ENCODE data around the gene GAGE10. TPM values are rescaled to one million over a fixed set of nuclear protein-coding genes. Genes with fewer than 3 reads are reported as not detected.

Gene GAGE10
- total RNA-seq, 4 donors from 2014 or later, result not detected

DNA sequence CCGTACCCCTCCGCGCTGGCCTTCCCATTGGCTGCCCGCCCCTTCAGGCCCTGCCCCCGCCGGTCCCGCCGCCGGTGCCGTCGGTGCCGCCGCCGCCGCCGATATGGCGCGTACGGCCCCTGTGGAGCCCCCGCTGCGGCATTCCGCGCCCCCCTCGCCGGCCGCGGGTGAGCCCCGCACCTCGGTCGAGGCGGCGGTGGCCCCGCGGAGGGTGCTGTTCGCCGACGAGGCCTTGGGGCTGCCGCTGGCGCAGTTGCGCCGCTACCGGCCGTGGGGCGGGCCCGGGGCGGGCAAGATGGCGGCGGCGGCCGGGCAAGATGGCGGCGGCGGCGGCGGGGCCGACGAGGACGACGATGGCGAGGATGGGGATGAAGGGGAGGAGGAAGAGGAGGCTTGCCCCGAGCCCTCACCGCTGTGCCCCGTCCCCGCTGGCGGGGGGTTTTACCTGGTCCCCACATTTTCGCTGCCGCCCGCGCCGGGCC, 33.6 kb upstream of the GAGE10 start, which contains the start of gene PPP1R3F:
PPP1R3F (plus strand) TSS at position 27 of the 482 bp plus-strand sequence; CDS start at position 104, 77 bp downstream.
- intact Hi-C loops (cut with DNase I), result loop anchor here (5.0 kb wide), 1 partner anchor 73 kb away; no protein-coding TSS in a partner anchor
- DNase-seq, result no peak
- peak in 2 of 4 donors; percentile 53 to 87 for TF ChIP-seq POLR2A (IDR thresholded peaks at IDR 0.05)
- TF ChIP-seq, protein P1, sequence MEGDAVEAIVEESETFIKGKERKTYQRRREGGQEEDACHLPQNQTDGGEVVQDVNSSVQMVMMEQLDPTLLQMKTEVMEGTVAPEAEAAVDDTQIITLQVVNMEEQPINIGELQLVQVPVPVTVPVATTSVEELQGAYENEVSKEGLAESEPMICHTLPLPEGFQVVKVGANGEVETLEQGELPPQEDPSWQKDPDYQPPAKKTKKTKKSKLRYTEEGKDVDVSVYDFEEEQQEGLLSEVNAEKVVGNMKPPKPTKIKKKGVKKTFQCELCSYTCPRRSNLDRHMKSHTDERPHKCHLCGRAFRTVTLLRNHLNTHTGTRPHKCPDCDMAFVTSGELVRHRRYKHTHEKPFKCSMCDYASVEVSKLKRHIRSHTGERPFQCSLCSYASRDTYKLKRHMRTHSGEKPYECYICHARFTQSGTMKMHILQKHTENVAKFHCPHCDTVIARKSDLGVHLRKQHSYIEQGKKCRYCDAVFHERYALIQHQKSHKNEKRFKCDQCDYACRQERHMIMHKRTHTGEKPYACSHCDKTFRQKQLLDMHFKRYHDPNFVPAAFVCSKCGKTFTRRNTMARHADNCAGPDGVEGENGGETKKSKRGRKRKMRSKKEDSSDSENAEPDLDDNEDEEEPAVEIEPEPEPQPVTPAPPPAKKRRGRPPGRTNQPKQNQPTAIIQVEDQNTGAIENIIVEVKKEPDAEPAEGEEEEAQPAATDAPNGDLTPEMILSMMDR (IDR thresholded peaks at IDR 0.05), result no peak

DNA sequence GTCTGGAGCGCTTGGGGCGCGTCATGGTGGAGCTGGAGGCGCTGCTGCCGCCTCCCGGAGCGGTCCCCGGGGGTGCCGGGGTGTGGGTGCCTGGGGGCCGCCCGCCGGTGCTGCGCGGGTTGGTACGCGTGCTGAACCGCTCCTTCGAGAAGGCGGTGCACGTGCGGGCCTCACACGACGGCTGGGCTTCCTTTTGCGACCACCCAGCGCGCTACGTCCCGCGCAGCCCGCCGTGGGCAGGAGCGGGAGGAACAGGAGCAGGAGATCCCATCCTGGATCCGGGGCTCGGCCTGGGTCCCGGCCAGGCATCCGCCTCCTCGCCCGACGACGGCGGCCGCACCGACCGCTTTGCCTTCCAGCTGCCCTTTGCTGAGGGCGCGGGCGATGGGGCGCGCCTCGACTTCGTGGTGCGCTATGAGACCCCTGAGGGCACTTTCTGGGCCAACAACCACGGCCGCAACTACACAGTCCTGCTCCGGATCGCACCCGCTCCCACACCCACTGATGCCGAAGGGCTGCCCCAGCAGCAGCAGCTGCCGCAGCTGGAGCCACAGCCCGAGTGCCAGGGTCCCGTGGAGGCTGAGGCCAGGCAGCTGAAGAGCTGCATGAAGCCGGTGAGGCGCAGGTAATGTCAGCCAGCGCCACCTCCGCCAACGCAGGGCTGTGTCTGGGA, 33.1 kb upstream of the GAGE10 start:
- DNase-seq, result no peak
- Histone ChIP-seq H3K9me3 (no peaks in the 10 kb centered on the region), H3K36me3 (peaks cover 0 to 10% (median 0%) of the 10 kb centered on the region in 3 donors), H3K4me3 (peak overlapping the region; percentile 58 to 81 (median 68)), H3K4me1 (peaks cover 18 to 50% (median 25%) of the 10 kb centered on the region in 3 donors), H3K27me3 (no peaks in the 10 kb centered on the region), H3K27ac (peak overlapping the region; percentile 90 to 97 (median 96))
- TF ChIP-seq POLR2A (IDR thresholded peaks at IDR 0.05), result no peak
- TF ChIP-seq, protein P1 (IDR thresholded peaks at IDR 0.05), result no peak
- 79% methylated on average over 3 of the region's 66 CpGs; no CpG with 5 or more reads in 1 of the 2 donors for WGBS, 2 donors
- intact Hi-C loops (cut with DNase I), result no loop called here

More for the DNA sequence above, 33.6 kb upstream of the GAGE10 start, which contains the start of gene PPP1R3F:
- Histone ChIP-seq H3K27me3 (no peaks in the 10 kb centered on the region), H3K9me3 (no peaks in the 10 kb centered on the region), H3K27ac (peak within 1 kb of the TSS; percentile 94 to 97 (median 96)), H3K36me3 (peaks cover 0 to 10% (median 0%) of the 10 kb centered on the region in 3 donors), H3K4me1 (peaks cover 18 to 48% (median 25%) of the 10 kb centered on the region in 3 donors), H3K4me3 (peak within 1 kb of the TSS; percentile 58 to 81 (median 68))
- 61% methylated on average over 7 of the region's 70 CpGs; no CpG with 5 or more reads in 1 of the 2 donors for WGBS, 2 donors

DNA sequence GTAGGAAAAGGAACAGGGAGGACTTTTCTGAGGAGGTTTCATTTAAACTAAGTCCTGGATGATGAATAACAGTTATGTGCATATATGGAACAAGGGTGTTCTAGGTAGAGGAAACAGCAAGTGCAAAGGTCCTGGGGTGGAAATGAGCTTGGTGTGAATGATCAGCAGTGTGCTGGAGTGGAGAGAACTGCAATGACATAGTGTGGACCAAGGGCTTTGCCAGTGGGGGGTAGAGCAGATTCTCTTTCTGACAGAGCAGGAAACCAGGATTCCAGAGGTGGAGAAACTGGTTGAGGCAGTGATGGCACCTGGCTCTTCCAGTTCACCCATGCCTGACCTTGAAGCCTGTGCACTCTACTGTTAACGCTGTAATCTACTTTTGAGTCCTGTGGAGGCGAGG, 32.1 kb upstream of the GAGE10 start:
- Histone ChIP-seq H3K4me1 (peaks cover 18 to 53% (median 25%) of the 10 kb centered on the region in 3 donors), H3K36me3 (peaks cover 0 to 10% (median 0%) of the 10 kb centered on the region in 3 donors), H3K27ac (peak overlapping the region; percentile 55 to 96 (median 92)), H3K4me3 (peak overlapping the region in 3 of 4 donors; percentile 58 to 81 (median 76)), H3K9me3 (no peaks in the 10 kb centered on the region), H3K27me3 (no peaks in the 10 kb centered on the region)
- DNase-seq, result no peak
- intact Hi-C loops (cut with DNase I), result no loop called here
- TF ChIP-seq, protein P1 (IDR thresholded peaks at IDR 0.05), result no peak
- no peak for TF ChIP-seq POLR2A (IDR thresholded peaks at IDR 0.05)
- 56% methylated on average over 2 of the region's 2 CpGs; no CpG with 5 or more reads in 1 of the 2 donors for WGBS, 2 donors

DNA sequence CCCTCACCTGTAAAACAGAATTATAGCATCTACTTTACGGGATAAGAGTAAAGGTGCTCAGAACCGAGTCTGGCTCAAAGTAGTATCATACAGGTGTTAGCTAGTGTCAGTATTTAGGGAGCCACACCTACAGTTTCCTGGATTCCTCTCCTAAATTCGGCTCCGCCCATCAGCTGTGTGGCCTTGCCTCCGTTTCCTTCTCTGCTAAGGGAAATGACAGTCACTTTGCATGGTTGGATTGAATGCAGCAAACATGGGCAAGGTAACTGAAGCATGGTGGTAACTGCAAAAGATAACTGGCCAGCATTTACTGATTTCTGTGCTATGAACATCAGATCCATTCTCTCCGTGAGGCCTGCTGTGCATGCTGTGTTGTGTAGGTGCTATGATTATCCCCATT, 31.0 kb upstream of the GAGE10 start:
- Histone ChIP-seq H3K4me1 (peaks cover 18 to 64% (median 30%) of the 10 kb centered on the region in 3 donors), H3K27ac (peak overlapping the region in 3 of 4 donors; percentile 67 to 96 (median 90)), H3K36me3 (peaks cover 0 to 10% (median 0%) of the 10 kb centered on the region in 3 donors), H3K9me3 (no peaks in the 10 kb centered on the region), H3K27me3 (no peaks in the 10 kb centered on the region), H3K4me3 (peak overlapping the region in 1 of 4 donors; percentile 18)
- no peak for TF ChIP-seq POLR2A (IDR thresholded peaks at IDR 0.05)
- intact Hi-C loops (cut with DNase I), result no loop called here
- DNase-seq, result no peak
- WGBS, 2 donors, result 44% methylated on average over 6 of the region's 6 CpGs; no CpG with 5 or more reads in 1 of the 2 donors

DNA sequence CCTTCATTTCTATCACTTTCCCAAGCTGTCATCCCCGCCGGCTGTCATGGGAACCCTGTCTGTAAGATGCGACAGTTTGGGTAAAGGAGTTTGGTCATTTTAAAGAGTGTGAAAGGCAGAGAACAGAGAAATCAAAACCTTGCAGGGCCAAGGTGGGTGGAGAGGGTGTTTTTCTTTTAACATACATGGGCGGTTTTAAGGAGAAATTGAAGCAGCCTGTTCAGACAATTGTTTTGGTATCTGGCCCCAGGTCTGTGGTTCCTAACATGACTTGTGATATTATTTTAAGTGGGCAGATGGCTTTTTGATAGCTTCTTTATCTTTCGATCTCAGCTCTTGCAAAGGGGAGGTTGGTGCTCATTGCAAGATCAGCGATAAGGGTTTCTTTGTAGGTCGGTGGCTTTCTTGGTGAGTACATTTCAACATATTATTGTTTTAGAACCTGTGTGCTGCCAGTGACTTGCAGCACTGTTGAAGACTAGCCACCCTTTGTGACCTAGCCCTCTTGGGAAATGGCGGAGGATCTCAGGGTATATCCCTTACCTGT, 30.2 kb upstream of the GAGE10 start:
- Histone ChIP-seq H3K36me3 (peaks cover 0 to 10% (median 0%) of the 10 kb centered on the region in 3 donors), H3K9me3 (no peaks in the 10 kb centered on the region), H3K4me3 (no peak overlapping the region), H3K27ac (no peak overlapping the region), H3K27me3 (no peaks in the 10 kb centered on the region), H3K4me1 (peaks cover 18 to 67% (median 29%) of the 10 kb centered on the region in 3 donors)
- TF ChIP-seq, protein P1 (IDR thresholded peaks at IDR 0.05), result no peak
- no peak for TF ChIP-seq POLR2A (IDR thresholded peaks at IDR 0.05)
- intact Hi-C loops (cut with DNase I), result no loop called here
- WGBS, 2 donors, result 75 to 77% methylated on average over 4 to 7 of the region's 8 CpGs
- DNase-seq, result no peak
